HG02588 (cell line): Measurements from ENCODE around the gene MAGI2.

Experiments
- ATAC-seq: cut with Tn5 transposase; IDR thresholded peaks from one replicate; pipeline ENCODE4 v1.9.1; 2021; ENCODE audit warnings: mild to moderate bottlenecking, moderate library complexity; ENCODE audit not compliant: unreplicated experiment

MAGI2 gene

DNA sequence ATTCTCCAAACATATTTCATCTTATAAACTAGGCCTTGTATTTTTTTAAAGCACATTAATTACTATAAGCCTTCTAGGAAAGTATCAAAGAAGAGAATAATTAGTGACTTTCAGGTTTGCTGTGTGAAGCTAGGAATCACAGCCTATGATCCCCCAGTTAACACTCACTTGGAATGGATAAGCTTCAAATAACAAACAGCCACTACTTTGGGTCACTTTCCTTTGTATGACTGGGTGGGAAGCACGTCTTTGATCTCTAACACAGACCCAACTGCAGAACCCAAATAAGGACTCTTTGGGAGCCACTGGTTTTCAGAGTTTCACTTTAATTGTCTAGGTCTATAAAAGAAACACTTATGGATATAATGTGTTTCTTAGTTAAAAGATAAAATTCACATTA lies 769.3 kb downstream of the MAGI2 start:
- ATAC-seq: no peak

- no peak for ATAC-seq
These were observed 769.9 kb downstream of the MAGI2 start for GRCh38 chr7:78683566-78683965.

DNA sequence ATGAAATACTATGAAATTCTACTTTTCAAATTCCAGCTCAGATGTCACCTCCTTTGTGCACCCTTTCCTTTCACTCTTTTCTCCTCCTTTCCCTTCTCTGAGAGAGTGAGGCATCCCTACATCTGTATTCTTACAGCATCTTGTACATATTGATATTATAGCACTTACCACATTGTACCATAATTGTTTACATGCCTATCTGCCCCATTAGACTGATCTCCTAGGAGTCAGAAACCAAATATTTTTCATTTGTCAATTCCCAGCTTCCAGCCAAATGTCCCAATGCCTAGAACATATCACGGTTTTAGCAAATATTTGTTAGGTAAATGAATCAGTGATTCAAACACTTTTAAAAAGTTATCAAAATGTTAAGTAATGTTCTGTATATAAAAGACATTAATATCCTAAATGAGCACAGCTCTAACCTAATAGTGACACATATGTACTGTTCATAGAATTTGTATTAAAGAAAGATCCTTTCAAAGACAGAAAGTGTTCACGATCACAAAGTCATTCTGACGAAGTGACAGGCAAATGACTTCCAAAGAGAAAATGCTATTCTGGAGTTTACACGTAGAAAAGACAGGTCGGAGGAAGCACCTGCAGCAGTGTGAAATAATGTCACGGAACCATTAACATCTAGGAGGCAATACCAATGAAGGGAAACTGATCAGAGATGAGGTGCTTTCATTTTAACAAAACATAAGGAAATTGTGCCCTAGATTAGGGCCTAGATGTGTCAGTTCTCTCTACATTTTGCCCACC lies 774.2 kb downstream of the MAGI2 start:
- no peak for ATAC-seq

GRCh38 chr7:78677391-78677790 lies 776.1 kb downstream of the MAGI2 start:
- no peak for ATAC-seq

GRCh38 chr7:78675511-78675910 lies 778.0 kb downstream of the MAGI2 start:
- no peak for ATAC-seq

DNA sequence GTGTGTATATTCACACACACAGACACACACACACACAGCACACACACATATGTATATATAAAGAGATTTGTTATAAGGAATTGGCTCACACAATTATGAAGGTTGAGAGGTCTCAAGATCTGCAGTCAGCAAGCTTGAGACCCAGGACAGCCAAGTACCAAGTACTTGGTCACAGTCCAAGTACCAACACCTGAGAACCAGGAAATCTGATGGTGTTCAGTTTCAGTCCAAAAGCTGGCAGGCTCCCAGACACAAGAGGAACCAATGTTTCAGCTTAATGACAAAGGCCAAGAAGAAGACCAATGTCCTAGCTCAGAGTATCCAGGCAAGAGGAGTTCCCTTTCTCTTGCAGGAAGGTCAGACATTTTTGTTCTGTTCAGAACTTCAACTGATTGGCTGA lies 780.2 kb downstream of the MAGI2 start:
- no peak for ATAC-seq

DNA sequence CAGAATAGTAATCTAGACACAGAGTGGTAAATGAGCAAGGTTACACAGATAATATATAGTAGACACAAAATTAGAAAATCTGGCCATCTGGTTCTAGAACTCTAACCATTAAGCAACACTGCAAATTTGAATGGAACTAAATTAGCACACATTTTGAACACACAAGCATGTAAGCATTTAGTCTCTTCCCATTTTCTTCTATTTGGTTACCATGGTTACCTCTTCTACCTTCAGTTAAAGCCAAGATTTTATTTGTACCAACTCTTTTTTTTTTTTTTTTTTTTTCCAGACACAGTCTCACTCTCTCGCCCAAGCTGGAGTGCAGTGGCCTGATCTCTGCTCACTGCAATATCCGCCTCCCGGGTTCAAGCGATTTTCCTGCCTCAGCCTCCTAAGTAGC lies 790.5 kb downstream of the MAGI2 start:
- no peak for ATAC-seq

DNA sequence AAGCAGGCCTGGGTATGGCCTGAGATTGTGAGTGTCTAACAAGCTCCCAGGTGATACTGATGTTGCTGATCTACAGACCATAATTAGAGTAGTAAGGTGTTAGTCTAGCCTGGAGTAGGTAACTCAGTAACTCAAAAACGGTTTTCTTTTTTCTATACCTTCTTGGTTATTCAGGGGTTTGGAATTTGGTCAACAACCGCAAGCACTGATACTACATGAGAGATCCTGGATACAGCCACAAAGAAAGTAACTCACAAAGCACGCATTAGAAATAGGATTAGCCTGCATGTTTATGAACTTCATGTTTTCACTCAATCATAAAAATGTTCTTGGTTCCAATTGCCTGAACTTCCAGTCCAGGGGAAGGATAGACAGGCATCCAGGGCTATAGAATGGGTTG lies 803.5 kb downstream of the MAGI2 start:
- no peak for ATAC-seq

DNA sequence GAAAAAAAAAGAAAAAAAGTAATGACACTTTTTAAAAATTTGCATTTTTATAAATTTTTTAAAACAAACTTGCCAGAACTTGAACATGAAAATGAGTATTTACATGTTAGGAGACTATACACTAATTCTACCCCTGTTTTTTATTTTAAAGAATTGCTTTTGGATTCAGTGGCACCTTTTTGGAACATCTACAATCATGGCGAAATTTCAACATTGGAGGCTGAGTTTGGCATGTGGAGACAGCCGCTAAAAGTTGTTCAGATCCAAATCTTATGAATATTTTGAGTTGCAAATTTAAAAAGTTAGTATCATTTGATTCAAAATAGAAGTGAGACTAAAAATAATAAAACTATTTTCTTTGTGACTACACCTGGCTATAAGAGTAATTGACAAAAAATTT lies 804.2 kb downstream of the MAGI2 start:
- ATAC-seq: no peak

DNA sequence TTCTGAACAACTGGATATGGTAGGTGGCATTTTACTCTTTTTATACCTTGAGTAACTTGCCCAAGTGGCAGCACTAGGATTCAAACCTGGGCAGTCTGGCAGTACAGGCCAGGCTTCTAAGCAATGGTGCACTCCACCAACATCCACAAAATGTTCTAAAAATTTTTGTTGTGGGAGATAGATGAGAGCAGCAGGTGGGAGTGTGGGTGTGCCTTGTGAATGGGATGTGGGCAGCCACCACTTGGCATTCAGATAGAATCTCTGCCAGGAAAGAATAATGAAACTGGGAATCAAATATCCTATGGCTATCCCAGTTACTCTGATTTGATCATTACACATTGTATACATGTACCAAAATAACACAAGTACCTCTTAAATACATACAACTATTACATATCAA lies 810.7 kb downstream of the MAGI2 start:
- no peak for ATAC-seq

- ATAC-seq: no peak
These were observed 815.1 kb downstream of the MAGI2 start for GRCh38 chr7:78638364-78638763.

DNA sequence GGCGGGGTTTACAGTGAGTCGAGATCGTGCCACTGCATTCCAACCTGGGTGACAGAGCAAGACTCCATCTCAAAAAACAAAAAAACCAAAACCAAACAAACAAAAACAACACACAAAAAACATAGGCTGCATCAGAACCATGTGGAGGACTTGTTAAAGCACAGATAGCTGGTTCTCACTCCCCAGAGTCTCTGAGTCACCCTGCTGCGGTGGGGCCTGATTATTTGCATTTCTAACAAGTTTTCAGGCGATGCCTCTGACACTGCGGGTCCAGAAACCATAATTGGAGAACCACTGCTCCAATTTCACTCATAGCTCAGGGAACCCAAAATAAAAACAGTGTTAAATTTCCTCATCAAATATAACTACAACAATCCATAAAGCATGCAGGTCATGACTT lies 816.7 kb downstream of the MAGI2 start:
- ATAC-seq: no peak

DNA sequence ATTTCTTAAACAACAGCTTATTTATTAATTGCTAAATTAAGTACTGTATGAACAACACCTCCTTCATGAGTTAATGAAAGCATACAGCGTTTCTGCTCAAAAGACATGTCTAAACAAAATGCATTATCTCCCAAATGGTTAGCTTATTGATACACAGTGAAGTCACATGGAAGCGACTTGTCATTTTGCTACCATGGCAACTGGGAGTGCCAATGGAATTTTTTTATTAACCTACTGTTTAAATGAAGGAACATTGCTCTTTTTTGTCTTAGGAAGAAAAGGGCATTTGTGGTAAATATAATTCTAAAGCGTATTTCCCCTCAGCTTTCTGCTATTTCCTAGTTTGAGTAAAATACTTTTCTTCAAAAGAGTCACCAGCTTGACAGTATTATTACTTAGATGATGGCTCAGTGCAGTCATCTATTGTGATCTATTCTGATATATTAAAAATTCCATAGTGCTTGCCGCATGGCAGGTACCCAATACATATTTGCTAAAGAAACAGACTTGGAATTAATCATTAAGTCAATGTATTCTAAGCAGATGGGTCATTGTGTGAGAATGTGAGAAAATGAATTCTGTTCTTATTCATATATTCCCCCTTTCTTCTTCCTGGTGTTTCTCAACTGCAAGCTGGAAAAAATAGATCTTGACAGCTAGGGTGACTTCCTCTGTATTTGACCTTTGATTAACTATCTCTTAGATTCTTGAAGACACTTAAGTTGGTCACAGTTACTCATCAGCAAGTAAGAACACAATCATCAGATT lies 818.3 kb downstream of the MAGI2 start:
- ATAC-seq: no peak

DNA sequence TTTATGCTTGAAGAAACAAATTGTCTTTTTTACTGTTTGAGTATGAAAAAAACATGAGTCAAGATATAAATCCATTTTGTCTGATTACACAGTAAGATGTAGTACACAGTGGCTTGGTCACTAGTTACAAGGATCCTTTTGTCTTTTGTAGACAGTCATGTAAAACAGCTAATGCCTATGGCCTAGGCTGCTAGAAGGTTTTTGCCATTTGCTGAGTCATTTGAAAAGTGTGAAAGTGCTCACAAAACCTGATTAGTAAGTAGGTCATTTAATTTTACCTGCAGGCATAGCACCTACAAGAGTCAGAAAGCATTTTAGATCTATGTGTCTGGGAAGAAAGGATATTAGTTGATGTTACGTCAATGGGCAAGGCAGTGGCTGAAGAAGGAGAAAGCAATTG lies 819.4 kb downstream of the MAGI2 start:
- ATAC-seq: no peak

- no peak for ATAC-seq
These were observed 832.5 kb downstream of the MAGI2 start for GRCh38 chr7:78620920-78621319.

DNA sequence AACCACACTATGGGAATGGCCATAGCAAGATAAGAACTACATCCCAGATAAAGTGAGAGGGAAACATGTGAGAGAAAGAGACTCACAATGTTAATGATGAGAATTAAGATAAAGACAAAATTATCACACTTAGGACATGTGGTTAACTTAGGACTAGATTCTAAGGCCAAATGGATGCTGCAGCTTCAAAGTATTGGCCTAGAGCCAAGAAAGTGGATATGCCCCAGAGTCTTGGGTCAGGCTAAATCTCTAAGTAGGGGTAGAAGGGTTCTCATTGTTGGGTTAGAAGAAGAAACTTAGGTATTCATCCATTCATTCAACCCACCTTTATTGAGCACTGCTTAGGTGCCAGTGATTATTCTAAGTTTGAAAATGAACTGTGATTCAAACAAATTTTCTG lies 836.9 kb downstream of the MAGI2 start:
- ATAC-seq: no peak

DNA sequence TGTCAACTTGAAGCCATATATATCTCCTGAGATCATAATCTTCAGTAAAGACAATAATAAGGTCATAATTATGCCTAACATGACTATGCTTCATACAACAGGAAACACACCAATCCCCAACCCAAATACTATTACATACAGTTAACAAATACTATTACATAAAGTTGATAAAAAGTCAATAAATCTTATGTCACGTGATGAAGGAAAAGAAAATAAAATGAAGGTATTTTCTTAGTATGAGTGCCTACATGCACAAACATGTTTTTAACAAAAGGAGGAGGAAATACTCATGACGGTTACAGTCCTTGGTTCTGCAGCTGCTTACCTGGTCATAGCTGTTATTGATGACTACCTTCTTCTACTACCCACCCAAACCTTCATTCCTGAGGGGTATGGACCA lies 844.2 kb downstream of the MAGI2 start:
- ATAC-seq: no peak

DNA sequence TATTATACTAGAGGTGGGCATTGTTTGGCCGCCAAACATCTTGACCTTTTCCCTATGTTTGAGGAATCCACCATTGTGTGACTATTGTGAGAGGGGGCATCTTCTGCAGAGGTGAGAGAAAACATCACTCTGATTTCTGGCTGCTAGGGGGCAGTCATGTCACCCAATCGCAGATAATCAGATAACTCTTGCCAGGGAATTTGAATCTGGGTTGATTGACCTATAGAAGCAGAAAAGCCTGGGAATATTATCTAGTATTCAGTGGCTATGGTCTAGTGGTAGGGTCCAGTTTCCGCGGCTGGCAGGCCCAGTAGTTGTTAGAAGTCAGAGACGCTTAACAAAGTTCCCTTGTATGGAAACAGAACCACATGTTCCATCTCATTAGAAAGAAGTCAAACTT lies 846.4 kb downstream of the MAGI2 start:
- ATAC-seq: no peak

DNA sequence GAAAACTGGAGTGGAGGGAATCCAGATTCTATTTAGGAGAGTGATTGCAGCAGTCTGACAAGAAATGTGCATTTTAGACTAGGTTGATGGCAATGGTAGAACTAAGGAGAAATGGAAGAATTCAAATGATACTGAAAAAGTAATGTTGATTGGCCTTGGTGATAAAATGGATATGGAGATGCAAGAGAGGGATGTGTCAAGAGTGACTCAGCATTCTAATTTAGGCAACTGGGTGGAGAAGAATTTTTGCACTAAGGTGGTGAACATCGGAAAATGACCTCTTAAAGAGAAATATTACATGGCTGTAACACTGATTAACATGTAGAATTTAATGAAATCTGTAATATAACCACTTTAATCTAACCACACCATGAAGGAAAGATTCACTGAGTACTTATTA lies 848.3 kb downstream of the MAGI2 start:
- no peak for ATAC-seq

GRCh38 chr7:78601728-78602127 lies 851.7 kb downstream of the MAGI2 start:
- ATAC-seq: no peak

DNA sequence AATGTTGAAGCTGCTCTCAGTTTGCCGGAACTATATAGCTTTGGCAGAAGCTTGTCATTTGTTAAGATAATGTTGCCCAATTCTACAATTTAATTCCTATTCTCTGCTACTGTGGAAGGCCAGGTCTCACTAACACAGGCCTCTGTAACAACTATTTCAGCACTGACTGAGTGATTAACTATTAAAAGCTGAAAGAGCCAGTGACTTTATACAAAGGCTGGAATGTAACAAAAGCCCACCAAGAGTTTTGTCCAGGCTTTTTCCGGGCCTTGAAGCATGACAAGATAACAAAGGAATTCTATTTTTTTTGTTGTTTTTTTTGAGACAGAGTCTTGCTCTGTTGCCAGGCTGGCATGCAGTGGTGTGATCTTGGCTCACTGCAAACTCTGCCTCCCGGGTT lies 859.3 kb downstream of the MAGI2 start:
- no peak for ATAC-seq

DNA sequence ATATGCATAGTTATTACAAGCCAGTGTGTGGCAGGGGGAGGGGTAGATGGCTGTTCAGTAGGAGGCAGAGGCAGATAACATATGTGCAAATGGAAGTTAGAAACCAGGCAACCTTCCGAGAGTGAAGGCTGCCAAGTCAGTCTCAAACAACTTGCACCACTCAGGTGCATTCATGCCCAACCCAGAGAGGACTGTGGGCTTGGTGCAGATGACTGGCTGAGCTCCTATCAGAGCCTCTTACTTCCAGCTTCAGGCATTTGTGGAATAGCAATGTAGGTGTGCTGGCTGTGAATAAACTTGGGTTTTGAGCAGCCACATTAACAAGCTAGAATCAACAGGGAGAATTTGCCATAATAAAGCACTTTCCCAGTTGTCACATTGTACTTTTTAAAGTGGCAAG lies 865.1 kb downstream of the MAGI2 start:
- ATAC-seq: no peak
